GM23338 (cell line): ENCODE data around the gene FANK1. TPM values are rescaled to one million over a fixed set of nuclear protein-coding genes. Genes with fewer than 3 reads are reported as not detected.
A peak's percentile ranks its signal among the peaks of the same experiment; 100 is the strongest.

ENCODE experiments used
- ATAC-seq: fragments of 200-7000 bp; cut with Tn5 transposase; 3 replicates; pipeline ENCODE4 v1.9.1; 2020
- DNase-seq: peaks from one replicate; pipeline ENCODE4 v3.0.0-alpha.2; 2015; ENCODE audit warnings: low spot score
- H2AFZ ChIP-seq: fragments of 200-600 bp; sonication (generic); 2 replicates; pipeline ENCODE4 v1.8.0; 2016; ENCODE audit warnings: antibody characterized with exemption, mild to moderate bottlenecking, moderate library complexity
- H3F3A ChIP-seq: fragments of 200-600 bp; sonication (generic); replicated peaks from 2 replicates; pipeline ENCODE4 v1.8.0; 2017; ENCODE audit warnings: antibody characterized with exemption, mixed run types, low read depth
- H3K27ac ChIP-seq: fragments of 200-600 bp; sonication (generic); 2 replicates; pipeline ENCODE4 v1.6.1; 2016; ENCODE audit warnings: low read depth
- H3K27me3 ChIP-seq: fragments of 200-600 bp; sonication (generic); 2 replicates; pipeline ENCODE4 v1.8.0; 2016; ENCODE audit warnings: mild to moderate bottlenecking, mixed run types, moderate library complexity; ENCODE audit not compliant: insufficient read depth
- H3K36me3 ChIP-seq: fragments of 200-600 bp; sonication (generic); 2 replicates; pipeline ENCODE4 v1.8.0; 2016; ENCODE audit warnings: mild to moderate bottlenecking; ENCODE audit not compliant: insufficient read depth
- H3K4me1 ChIP-seq: fragments of 200-600 bp; sonication (generic); 2 replicates; pipeline ENCODE4 v1.8.0; 2016; ENCODE audit warnings: mild to moderate bottlenecking, moderate library complexity; ENCODE audit not compliant: insufficient read depth
- H3K4me2 ChIP-seq: fragments of 200-600 bp; sonication (generic); 2 replicates; pipeline ENCODE4 v1.7.1; 2017; ENCODE audit warnings: mixed run types
- H3K4me3 ChIP-seq: fragments of 200-600 bp; sonication (generic); 2 replicates; pipeline ENCODE4 v1.6.1; 2016; ENCODE audit warnings: mixed run types
- H3K79me2 ChIP-seq: fragments of 200-600 bp; sonication (generic); replicated peaks from 2 replicates; pipeline ENCODE4 v1.8.0; 2017; ENCODE audit warnings: mild to moderate bottlenecking; ENCODE audit not compliant: insufficient read depth
- H3K9me2 ChIP-seq: fragments of 200-600 bp; sonication (generic); 2 replicates; pipeline ENCODE4 v1.8.0; 2017; ENCODE audit not compliant: insufficient read depth
- H4K20me1 ChIP-seq: fragments of 200-600 bp; sonication (generic); replicated peaks from 2 replicates; pipeline ENCODE4 v1.8.0; 2017; ENCODE audit warnings: mild to moderate bottlenecking; ENCODE audit not compliant: insufficient read depth
- H3K27ac Mint-ChIP-seq: 2 replicates; pipeline ENCODE4 v1.8.0; 2020; ENCODE audit warnings: inconsistent platforms, mild to moderate bottlenecking, moderate library complexity, mixed read lengths
- H3K27me3 Mint-ChIP-seq: 3 replicates; pipeline ENCODE4 v1.8.0; 2022; ENCODE audit warnings: low read depth, mild to moderate bottlenecking, moderate library complexity, mixed read lengths, inconsistent platforms; ENCODE audit not compliant: insufficient read depth, poor library complexity
- H3K36me3 Mint-ChIP-seq: 3 replicates; pipeline ENCODE4 v1.8.0; 2021; ENCODE audit warnings: low read depth, mild to moderate bottlenecking, inconsistent platforms, moderate library complexity, mixed read lengths
- H3K4me1 Mint-ChIP-seq: 3 replicates; pipeline ENCODE4 v1.8.0; 2020; ENCODE audit warnings: mild to moderate bottlenecking, inconsistent platforms, mixed read lengths
- H3K4me3 Mint-ChIP-seq: 3 replicates; pipeline ENCODE4 v1.8.0; 2021; ENCODE audit warnings: moderate library complexity, mild to moderate bottlenecking, inconsistent platforms, mixed read lengths
- H3K9me3 Mint-ChIP-seq: 3 replicates; pipeline ENCODE4 v1.8.0; 2020; ENCODE audit warnings: moderate library complexity, mild to moderate bottlenecking, inconsistent platforms, mixed read lengths
- CTCF ChIP-seq, 2 experiments: fragments of 200-600 bp in 1 of 2; sonication (generic) in 1 of 2; conservative IDR thresholded peaks; 2 replicates each; pipeline versions ENCODE4 v1.5.1 to v1.6.1; 2016 to 2017; ENCODE audit warnings: antibody characterized with exemption in 2 of 2, low read depth in 2 of 2, mild to moderate bottlenecking in 2 of 2, moderate library complexity in 1 of 2
- REST ChIP-seq: IDR thresholded peaks from one replicate; pipeline ENCODE4 v1.6.1; 2018; ENCODE audit warnings: antibody characterized with exemption; ENCODE audit not compliant: unreplicated experiment
- STAT1 ChIP-seq: IDR thresholded peaks from one replicate; pipeline ENCODE4 v1.6.1; 2016; ENCODE audit warnings: antibody characterized with exemption; ENCODE audit not compliant: unreplicated experiment
- ZNF462 ChIP-seq: fragments of 250-450 bp; sonication (Bioruptor Pico); IDR thresholded peaks from 2 replicates; pipeline ENCODE4 v1.5.0; 2020; ENCODE audit warnings: mild to moderate bottlenecking, moderate library complexity
- polyA plus RNA-seq: library from polyadenylated mRNA; unstranded; fragments of >200 nt; fragmentation: Nextera tagmentation; extraction: Ambion mirVana; gene quantifications from 2 replicates; pipeline ENCODE4 v1.2.1, GENCODE V29; 2016
- total RNA-seq: library from RNA; depleted of rRNA; stranded (reverse); fragments of >200 nt; shearing (Covaris generic); gene quantifications from 2 replicates; pipeline ENCODE4 v1.2.3, GENCODE V29; 2014

Gene FANK1
- total and polyA plus RNA-seq, 2 experiments from 2014 or later = 0.37 to 0.69 TPM

- DNase-seq = peak; percentile 88
- TF ChIP-seq STAT1 (no peak), CTCF (conservative IDR thresholded peaks at IDR 0.05; ENCODE audit: low read depth in 2 of 2) (peak; percentile 73 to 74), ZNF462 (no peak), REST (no peak)
- no peaks in the 10 kb centered on the region for H3K27me3 Mint-ChIP-seq
- Histone ChIP-seq H3K4me3 (no peak overlapping the region), H4K20me1 (no peaks in the 10 kb centered on the region), H2AFZ (no peak overlapping the region), H3K27ac (no peak overlapping the region), H3K9me2 (0 out of 2 replicates have a peak, but pooled peaks cover 6% of the 10 kb centered on the region), H3K4me2 (peak overlapping the region; percentile 0; the same call in 1 of the 2 replicates), H3K36me3 (no peaks in the 10 kb centered on the region), H3K4me1 (peaks cover 5% of the 10 kb centered on the region; the same call in 1 of the 2 replicates), H3F3A (no peaks in the 10 kb centered on the region), H3K79me2 (no peaks in the 10 kb centered on the region), H3K27me3 (no peaks in the 10 kb centered on the region)
- H3K27ac Mint-ChIP-seq = no peak overlapping the region; the same call in 1 of the 2 replicates
- H3K9me3 Mint-ChIP-seq = no peaks in the 10 kb centered on the region; the same call in 2 of the 3 replicates
- no peak overlapping the region for H3K4me3 Mint-ChIP-seq
- no peaks in the 10 kb centered on the region for H3K36me3 Mint-ChIP-seq
- ATAC-seq = peak; percentile 82
- peaks cover 17% of the 10 kb centered on the region for H3K4me1 Mint-ChIP-seq
Observed at GRCh38 chr10:125982260-125982948, 86.0 kb downstream of the FANK1 start.
